GM18870 (cell line): ENCODE measurements around the gene CPD.
"Not testable (repeated sequence)": the region's sequence is repeated elsewhere in the genome, so short reads cannot be mapped to it uniquely, and the experiment has no call there.

Experiments used
- ATAC-seq: cut with Tn5 transposase; IDR thresholded peaks from one replicate; pipeline ENCODE4 v1.9.1; 2021; ENCODE audit warnings: moderate library complexity; ENCODE audit not compliant: unreplicated experiment

The CPD gene

DNA sequence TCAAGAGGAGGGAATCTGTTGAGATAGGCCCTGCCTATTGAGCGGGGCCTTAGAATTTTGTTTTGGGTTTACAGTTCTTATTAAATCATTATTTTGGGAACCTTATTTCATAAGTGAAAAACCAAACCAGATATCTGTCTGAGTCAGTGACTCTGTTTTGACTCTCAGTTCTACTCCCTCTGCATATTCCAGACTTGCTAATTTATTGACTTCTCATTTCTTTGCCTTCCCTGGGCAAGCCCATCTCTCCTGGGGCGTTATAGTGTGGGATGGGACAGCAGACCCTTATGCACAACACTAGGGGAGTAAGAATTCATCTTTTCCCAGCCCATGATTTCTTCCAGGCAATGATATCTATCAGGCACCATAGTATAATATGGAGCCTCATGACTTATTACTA lies 45.7 kb downstream of the CPD start:
- no peak for ATAC-seq

DNA sequence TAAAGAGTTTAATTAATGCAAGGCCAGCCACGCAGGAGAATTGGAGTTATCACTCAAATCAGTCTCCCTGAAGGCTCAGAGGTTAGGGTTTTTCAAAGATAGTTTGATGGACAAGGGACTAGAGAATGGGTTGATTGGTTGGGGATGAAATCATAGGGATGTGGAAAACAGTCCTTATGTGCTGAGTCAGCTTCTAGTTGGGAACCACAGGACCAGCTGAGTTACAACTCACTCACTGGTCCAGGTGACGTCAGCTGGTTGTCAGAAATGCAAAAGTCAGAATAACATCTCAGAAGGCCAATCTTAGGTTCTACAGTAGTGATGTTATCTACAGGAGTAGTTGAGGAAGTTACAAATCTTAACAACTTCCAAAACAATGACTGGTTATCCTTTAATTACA lies 47.6 kb downstream of the CPD start:
- ATAC-seq: no peak

DNA sequence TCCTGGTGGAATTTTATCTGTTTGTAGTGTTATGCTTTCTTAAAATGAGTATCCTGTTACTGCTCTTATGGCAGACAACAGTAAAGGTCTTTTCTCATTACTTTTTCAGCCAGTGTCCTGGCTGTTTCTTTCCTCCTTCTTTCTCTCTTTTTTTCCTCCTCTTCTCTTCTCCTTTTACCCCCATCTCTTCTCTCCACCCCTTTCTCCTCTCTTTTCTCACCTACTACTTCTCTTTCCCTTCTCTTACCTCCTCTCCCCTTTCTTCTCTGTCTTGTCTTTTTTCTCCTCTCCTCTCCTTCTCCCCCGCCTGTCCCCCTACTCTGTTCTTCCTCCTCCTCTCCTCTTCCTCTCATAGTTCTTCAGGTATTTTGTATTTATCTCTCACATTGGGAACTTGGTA lies 48.9 kb downstream of the CPD start:
- no peak for ATAC-seq

DNA sequence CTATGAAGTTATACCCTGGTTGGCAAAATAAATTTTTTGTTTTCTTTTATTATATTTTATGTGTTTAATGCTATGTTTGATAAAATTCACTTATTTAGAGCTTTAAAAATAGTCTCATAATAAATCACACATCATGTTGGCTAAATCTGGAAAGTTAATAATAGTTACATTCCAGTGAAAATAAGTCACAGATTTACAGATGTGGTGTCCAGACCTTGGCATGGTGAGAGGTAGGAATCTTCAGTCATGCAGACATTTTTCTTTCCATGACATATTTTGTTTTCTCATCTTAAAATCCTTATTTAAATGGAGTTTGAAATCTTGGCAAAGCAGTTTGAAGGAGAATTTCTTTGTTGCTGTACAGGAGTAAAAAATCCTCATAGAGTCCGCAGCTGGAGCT lies 50.4 kb downstream of the CPD start:
- ATAC-seq: no peak

DNA sequence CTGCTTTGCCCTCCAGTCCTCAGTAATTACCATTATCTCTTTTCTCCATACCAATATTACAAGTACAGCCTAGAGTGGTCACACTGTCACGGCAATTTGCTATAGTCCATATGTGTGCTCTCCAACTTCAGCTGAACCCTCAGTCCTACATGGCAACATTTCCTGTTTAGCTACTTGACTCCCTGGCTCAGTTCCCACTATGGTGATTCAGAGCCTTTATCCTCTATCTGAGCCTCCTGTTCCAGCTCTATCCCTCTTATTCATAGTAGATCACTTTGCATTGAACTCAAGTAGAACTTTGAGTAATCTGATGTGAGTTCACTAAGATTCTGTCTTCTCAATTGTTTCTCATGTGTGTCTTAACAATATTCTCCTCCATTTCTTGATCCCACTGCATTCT lies 54.8 kb downstream of the CPD start:
- no peak for ATAC-seq

DNA sequence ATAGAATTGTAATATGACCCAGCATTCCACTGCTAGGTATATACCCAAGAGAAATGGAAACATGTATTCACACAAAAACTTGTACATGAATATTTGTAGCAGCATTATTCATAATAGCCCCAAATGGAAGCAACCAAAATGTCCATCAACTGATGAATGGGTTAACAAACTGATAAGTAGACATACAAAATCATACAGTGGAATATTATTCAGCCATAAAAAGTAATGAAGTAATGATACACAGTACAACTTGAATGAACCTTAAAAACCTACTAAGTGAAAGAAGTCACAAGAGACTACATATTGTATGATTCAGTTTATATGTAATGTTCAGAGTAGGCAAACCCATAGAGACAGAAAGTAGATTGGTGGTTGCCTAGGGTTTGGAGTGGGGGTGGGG lies 58.0 kb downstream of the CPD start:
- ATAC-seq: no peak

DNA sequence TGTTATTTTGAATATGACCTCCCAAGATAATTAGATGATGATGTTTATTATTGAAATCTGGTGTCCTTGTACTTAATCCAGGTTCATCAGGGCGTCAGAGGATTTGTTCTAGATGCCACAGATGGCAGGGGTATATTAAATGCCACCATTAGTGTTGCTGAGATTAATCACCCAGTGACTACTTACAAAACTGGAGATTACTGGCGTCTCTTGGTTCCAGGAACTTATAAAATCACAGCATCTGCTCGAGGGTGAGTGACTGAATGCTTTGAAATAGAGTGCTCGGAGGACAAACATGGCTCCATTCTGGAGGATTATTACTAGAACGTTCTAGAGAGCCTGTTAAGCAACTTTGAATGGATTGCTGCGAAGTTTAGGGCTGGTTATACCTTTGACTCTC lies 65.0 kb downstream of the CPD start:
- ATAC-seq: no peak

DNA sequence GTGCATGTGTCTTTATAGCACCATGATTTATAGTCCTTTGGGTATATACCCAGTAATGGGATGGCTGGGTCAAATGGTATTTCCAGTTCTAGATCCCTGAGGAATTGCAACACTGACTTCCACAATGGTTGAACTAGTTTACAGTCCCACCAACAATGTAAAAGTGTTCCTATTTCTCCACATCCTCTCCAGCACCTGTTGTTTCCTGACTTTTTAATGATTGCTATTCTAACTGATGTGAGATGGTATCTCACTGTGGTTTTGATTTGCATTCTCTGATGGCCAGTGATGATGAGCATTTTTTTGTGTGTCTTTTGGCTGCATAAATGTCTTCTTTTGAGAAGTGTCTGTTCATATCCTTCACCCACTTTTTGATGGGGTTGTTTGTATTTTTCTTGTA lies 67.9 kb downstream of the CPD start:
- not testable (repeated sequence) for ATAC-seq

DNA sequence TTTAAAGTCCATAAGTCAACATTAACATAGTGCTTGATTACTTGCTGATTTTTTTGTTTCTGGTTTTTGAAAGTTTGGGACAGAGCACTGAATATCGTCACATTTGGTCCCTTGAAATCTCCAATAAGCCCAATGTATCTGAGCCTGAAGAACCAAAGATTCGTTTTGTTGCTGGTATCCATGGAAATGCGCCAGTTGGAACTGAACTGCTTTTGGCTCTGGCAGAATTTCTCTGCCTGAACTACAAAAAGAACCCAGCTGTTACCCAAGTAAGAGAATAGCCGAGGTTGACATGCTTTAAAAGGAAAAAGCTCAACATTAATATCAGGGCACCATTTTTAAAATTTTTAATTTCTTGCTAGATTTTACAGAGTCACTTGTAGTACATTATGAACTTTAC lies 70.8 kb downstream of the CPD start:
- ATAC-seq: no peak

DNA sequence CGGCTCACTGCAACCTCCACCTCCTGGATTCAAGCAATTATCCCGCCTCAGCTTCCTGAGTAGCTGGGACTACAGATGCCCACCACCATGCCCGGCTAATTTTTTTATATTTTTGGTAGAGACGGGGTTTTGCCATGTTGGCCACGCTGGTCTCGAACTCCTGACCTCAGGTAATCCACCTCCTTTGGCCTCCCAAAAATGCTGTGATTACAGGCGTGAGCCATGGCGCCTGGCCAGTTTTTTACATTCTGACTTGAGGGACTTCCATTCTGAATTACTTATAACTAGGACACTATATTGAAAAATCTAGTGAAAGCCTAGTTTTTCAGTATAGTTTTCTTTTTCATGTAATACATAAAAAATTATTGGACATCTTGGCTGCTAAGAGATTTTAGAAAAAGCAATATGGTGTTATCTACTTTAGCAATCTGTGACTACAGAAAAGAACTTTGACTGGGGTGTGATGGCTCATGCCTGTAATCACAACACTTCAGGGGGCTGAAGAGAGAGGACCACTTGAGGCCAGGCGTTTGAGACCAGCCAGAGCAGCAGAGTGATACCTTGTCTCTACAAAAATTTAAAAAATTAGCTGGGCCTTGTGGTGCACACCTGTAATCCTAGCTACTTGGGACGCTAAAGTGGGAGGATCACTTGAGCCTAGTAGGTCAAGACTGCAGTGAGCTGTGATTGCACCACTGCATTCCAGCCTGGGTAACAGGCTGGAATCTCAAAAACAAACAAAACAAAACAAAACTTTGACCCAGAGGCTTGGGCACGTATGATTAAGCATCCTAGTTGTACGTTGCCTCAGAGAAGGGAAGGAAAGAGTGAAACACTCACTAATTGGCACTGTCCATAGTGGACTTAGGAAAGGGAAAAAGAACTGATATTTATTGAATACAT lies 71.6 kb downstream of the CPD start:
- no peak for ATAC-seq

DNA sequence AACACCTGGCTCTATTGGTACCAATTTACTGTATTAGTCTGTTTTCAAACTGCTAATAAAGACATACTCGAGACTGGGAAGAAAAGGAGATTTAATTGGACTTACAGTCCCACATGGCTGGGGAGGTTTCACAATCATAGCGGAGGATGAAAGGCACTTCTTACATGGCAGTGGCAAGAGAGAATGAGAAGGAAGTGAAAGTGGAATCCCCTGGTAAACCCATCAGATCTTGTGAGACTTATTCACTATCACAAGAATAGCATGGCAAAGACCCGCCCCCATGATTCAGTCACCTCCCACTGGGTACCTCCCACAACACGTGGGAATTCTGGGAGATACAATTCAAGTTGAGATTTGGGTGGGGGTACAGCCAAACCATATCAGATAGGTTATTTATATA lies 75.9 kb downstream of the CPD start:
- ATAC-seq: no peak

DNA sequence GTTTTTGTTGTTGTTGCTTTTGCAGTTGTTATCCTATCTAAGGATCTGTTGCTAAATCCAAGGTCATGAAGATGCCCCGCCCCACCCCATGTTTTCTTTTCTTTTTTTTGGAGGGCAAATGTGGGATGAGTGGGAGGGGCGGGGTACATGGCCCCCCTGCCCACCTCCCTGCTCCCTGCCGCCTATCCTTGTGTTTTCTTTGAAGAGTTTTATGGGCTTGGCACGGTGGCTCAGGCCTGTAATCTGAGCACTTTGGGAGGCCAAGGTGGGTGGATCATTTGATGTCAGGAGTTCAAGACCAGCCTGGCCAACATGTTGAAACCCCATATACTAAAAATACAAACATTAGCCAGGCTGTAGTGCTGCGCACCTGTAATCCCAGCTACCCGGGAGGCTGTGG lies 79.6 kb downstream of the CPD start:
- no peak for ATAC-seq

DNA sequence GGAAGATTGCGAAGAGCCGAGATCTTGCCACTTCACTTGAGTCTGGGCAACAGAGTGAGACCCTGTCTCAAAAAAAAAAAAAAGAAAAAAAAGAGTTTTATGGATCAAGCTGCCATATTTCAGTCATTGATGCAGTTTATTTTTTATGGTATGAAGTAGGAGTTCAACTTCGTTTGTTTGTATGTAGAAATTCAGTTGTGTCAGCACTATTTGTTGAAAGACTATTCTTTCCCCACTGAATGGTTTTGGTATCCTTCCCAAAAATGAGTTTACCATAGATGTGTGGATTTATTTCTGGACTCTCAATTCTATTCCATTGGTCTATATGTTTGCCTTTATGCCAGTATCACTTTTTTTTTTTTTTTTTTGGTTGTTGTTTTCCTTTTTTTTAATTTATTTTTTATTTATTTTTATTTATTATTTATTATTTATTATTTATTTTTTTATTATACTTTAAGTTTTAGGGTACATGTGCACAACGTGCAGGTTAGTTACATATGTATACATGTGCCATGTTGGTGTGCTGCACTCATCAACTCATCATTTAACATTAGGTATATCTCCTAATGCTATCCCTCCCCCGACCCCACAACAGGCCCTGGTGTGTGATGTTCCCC lies 80.2 kb downstream of the CPD start:
- ATAC-seq: not testable (repeated sequence)

DNA sequence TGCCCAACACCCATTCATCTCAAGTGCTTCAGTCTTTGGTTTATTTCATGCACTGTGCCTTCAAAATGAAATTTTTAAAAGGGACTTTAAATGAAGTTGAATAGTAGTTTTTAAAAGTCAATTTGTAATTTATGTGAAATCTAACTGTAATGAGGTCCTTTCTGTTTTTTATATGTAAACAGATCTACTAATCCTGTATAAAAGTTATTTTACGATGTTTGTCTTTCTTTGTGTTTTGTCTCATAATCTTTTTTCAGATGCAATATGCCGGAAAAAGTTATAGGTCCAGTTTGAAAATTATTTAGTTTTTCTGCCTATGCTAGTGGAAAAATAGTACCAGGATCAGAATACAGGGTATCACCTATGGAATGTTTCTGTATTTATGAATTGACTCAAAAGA lies 89.7 kb downstream of the CPD start:
- ATAC-seq: no peak

DNA sequence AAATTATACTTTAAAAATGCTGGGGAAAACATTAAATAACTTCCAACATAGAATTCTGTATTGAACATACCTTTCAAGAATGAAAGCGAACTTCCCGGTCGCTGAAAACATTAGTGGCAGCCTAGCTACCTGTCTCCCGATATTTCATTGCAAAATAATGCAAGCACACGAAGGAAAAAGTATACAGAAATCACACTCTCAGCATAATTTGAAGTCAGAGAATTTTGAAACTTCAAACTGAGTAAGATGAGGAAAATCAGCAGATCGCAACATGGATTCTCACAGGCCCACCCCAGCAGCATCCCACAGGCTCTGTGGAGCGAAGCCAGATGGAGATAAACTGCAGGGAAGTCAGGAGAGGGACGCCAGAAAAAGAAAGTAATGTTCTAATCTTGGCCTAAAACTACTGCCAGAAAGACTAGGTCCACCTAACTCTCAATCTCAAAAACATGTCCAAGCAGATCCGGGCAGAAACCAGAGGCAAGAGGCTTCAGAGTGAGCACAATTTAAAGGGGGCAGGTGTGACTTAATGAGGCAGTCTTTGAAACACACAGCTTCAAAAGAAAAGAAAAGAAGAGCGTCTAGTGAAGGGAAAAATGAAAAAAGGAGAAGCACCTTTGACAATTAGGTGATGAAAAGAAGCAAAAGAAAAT lies 93.6 kb downstream of the CPD start:
- no peak for ATAC-seq

DNA sequence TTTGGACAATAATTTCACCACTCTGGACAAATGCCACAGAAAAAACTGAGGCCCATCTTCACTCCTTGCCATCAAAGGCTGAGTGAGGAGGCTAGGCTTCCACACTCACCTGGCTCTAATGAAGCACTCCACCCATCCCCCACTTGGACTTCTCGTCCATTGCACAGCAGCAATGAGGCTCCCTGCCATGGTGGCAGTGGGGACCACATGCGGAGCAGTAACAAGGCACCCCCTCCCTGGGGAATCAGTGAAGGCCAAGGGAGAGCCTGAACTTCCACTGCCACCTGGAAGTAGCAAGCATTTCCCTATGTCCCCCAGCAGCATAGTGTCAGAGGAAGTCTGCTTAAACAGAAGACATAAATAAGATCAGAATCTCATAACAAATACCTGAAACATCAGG lies 96.5 kb downstream of the CPD start:
- no peak for ATAC-seq

DNA sequence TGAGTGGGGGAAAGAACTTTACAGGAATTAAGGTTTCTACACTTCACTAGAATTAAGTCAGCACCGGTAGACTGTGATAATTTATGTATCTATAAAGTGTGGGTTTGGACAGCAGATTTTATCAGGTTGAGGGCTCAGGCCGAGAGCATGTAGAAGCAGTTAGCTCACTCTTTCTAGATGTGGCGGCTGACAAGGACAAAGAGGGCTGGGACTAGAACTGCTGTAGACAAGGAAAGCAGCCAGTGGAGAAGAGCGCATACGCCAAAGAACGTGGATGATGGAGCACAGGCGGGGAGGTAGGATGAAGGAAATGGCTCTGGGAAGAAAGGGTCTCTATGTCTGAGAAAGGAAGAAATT lies 98.0 kb downstream of the CPD start:
- peak; percentile 13 for ATAC-seq

DNA sequence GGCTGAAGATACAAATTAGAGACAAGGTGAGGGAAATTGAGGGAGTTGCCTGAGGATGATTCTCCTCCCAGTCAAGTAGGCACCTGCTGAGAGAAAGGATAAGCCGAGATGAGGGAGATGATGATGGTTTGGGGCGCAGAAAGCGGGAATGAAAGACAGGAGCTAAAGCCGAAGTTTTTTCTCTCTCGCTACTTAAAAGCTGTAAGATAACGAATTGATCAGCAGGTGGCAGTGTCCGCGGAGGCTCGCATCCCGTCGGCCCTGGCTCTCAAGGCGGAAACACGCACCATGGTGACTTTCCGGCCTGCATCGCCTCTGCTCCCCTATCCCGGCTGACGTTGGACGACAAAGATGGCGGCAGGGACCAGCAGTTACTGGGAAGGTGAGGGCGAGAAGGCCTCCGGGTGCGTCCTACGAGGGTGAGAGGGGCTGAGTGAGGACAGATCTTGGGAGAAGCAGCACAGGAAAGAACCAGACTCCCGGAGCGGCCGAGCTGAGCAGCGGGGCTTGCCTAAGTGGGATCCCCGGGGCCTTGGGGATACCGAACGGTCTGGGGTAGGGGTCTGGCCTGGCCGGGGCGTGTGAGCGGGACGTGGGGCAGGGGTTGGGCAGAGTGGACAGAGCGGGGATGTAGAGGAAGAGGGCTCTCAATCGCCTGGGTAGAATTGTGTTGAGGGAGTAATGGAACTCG lies 98.5 kb downstream of the CPD start, which contains the start of gene GOSR1:
GOSR1 (plus strand) TSS at position 326 of the 691 bp plus-strand sequence; CDS start at position 352, 26 bp downstream.
- peak; percentile 89 for ATAC-seq

DNA sequence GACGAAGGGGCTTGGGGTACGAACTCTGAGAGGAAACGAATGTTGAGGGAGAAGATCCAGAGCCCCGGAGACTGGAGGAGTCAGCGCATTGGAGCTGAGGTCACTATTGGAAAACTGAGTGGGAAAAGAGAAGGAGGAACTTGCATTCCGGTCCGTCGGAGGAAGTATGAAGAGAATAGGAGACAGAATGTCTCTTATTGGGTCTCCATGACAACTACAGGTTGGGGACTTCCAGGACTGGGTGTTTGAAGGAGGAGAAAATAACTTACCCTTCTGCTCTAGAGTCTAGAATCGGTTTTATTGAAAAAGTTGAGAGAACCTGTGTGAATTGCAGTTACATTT lies 99.0 kb downstream of the CPD start:
- ATAC-seq: no peak

DNA sequence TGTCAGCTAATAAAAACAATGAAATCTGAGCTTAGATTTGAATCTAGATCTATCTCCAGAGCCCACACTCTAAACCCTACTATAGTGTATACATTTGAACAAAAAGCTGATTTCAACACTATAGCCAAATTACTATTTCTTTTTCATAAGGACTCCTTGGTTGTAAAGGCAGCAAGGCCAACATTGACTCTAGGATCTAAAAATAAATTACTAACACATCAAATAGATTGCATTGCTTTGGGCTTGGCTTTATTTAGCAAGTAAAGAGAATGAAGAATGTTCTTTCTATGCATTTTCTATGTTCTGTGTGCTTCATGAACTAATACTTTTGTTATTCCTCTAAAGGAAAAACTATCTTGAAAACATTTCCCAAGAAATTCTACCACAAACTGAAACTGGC lies 103.8 kb downstream of the CPD start:
- ATAC-seq: no peak

DNA sequence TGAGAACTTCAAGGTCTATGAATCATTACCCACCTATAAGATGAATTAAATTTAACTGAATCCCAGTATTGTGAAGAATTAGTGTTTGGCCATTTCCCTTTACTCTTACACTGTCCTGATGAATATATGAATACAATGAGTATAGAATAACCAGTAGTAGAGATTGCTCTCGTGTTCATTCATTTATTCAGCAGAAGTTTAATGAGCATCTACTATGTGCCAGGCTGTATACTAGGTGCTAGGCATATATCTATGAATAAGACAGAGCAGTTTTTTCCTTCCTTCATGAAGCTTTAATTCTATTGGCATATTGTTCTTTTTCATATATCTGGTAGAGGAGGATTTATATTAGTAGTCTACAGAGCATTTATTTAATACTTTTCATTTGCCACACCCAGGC lies 104.4 kb downstream of the CPD start:
- ATAC-seq: no peak

DNA sequence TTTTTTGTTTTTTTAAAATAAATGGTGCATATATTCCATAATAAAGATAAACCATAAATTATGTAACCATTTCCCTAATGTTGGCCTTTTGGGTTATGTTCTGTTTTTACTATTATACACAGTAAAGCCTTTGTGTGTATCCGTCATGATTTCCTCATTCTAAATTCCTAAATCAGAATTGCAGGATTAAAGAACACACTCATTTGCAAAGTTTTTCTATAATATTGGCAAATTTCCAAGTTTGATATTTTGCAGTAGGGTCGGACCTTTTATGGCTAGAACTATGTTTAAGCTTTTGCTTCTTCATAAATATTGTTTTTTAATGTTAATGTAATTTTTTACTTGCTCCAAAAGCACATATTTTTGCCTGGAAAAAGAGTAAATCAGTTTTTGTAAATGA lies 115.1 kb downstream of the CPD start:
- ATAC-seq: no peak
